ENCODE data around the gene DOCK3.

DOCK3 gene

GRCh38 chr3:51354731-51355615 is 680.2 kb downstream of the DOCK3 start:
- no peak for DNase-seq (ENCODE audit: low read depth)
- TF ChIP-seq CTCF (conservative IDR thresholded peaks at IDR 0.05; ENCODE audit: low read depth, low read length): no peak
- no peak overlapping the region for H3K4me3 ChIP-seq (ENCODE audit: low read length)

GRCh38 chr3:51355891-51356578 is 681.3 kb downstream of the DOCK3 start:
- no peak overlapping the region for H3K4me3 ChIP-seq (ENCODE audit: low read length)
- DNase-seq (ENCODE audit: low read depth): no peak
- TF ChIP-seq CTCF (conservative IDR thresholded peaks at IDR 0.05; ENCODE audit: low read depth, low read length): no peak

- no peak for TF ChIP-seq CTCF (conservative IDR thresholded peaks at IDR 0.05; ENCODE audit: low read depth, low read length)
- H3K4me3 ChIP-seq (ENCODE audit: low read length): no peak overlapping the region
- no peak for DNase-seq (ENCODE audit: low read depth)
These were observed 683.1 kb downstream of the DOCK3 start for GRCh38 chr3:51357856-51358255.

GRCh38 chr3:51358981-51359380 is 684.3 kb downstream of the DOCK3 start:
- TF ChIP-seq CTCF (conservative IDR thresholded peaks at IDR 0.05; ENCODE audit: low read depth, low read length): no peak
- DNase-seq (ENCODE audit: low read depth): no peak
- no peak overlapping the region for H3K4me3 ChIP-seq (ENCODE audit: low read length)

- no peak for TF ChIP-seq CTCF (conservative IDR thresholded peaks at IDR 0.05; ENCODE audit: low read depth, low read length)
- no peak for DNase-seq (ENCODE audit: low read depth)
- no peak overlapping the region for H3K4me3 ChIP-seq (ENCODE audit: low read length)
These were observed 686.1 kb downstream of the DOCK3 start for GRCh38 chr3:51360806-51361205.

- no peak overlapping the region for H3K4me3 ChIP-seq (ENCODE audit: low read length)
- DNase-seq (ENCODE audit: low read depth): no peak
- no peak for TF ChIP-seq CTCF (conservative IDR thresholded peaks at IDR 0.05; ENCODE audit: low read depth, low read length)
These were observed 687.0 kb downstream of the DOCK3 start for GRCh38 chr3:51361746-51362145.
